BLaER1 (cell line): ENCODE results near the gene ACOX3.
"Not testable (repeated sequence)": the region's sequence is repeated elsewhere in the genome, so short reads cannot be mapped to it uniquely, and the experiment has no call there.

Experiments
- H3K27ac ChIP-seq: shearing (Covaris generic); formaldehyde crosslinking; 2 replicates; pipeline ENCODE4 v1.8.1; 2022
- H3K27me3 ChIP-seq: shearing (Covaris generic); formaldehyde crosslinking; 2 replicates; pipeline ENCODE4 v1.8.1; 2022
- H3K36me3 ChIP-seq: shearing (Covaris generic); formaldehyde crosslinking; 2 replicates; pipeline ENCODE4 v1.8.1; 2022
- H3K4me1 ChIP-seq: shearing (Covaris generic); formaldehyde crosslinking; 2 replicates; pipeline ENCODE4 v1.8.1; 2022
- H3K4me2 ChIP-seq: shearing (Covaris generic); formaldehyde crosslinking; 2 replicates; pipeline ENCODE4 v1.8.1; 2022
- H3K4me3 ChIP-seq: shearing (Covaris generic); formaldehyde crosslinking; 2 replicates; pipeline ENCODE4 v1.8.1; 2022
- H3K9ac ChIP-seq: shearing (Covaris generic); formaldehyde crosslinking; 2 replicates; pipeline ENCODE4 v1.8.1; 2022
- H3K9me3 ChIP-seq: shearing (Covaris generic); formaldehyde crosslinking; 2 replicates; pipeline ENCODE4 v1.8.1; 2022
- H4K20me1 ChIP-seq: shearing (Covaris generic); formaldehyde crosslinking; 2 replicates; pipeline ENCODE4 v1.8.1; 2022
- Cebpa-rat ChIP-seq: shearing (Covaris generic); IDR thresholded peaks from 2 replicates; pipeline ENCODE4 v1.8.1; 2022

ACOX3 gene

DNA sequence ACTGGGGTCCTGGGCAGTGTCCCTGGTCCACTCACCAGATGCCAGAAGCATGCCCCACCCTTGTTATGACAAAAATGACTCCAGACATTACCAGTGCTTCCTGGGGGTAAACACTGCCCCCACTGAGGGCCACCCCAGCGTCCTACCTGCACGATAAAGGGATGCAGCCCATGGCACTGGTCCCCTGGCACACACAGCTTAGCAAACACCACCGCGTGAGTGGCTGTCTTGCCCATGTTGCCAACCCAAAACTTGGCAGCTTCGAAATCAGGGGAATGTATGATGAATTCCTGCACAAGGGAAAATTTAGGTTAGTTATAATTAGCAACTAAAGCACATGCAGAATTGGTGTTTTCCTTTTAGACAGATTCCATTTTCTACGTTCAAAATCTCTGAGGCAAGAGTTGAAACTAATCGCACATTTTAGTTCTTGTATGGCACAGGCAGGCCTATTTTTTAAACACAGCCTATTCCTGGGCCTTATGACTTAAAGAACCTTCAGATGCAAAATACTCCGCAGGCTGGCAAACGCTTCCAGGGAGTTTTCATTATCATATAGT is 30.4 kb downstream of the ACOX3 start:
- H4K20me1 ChIP-seq, result peaks cover 17% of the 10 kb centered on the region
- peak overlapping the region; percentile 82 for H3K4me2 ChIP-seq
- H3K36me3 ChIP-seq, result peaks cover 44% of the 10 kb centered on the region
- H3K9ac ChIP-seq, result no peak overlapping the region
- H3K27me3 ChIP-seq, result no peaks in the 10 kb centered on the region
- no peak for TF ChIP-seq Cebpa-rat
- peaks cover 50% of the 10 kb centered on the region for H3K4me1 ChIP-seq
- no peak overlapping the region for H3K4me3 ChIP-seq
- H3K27ac ChIP-seq, result no peak overlapping the region
- peaks cover 16% of the 10 kb centered on the region for H3K9me3 ChIP-seq

DNA sequence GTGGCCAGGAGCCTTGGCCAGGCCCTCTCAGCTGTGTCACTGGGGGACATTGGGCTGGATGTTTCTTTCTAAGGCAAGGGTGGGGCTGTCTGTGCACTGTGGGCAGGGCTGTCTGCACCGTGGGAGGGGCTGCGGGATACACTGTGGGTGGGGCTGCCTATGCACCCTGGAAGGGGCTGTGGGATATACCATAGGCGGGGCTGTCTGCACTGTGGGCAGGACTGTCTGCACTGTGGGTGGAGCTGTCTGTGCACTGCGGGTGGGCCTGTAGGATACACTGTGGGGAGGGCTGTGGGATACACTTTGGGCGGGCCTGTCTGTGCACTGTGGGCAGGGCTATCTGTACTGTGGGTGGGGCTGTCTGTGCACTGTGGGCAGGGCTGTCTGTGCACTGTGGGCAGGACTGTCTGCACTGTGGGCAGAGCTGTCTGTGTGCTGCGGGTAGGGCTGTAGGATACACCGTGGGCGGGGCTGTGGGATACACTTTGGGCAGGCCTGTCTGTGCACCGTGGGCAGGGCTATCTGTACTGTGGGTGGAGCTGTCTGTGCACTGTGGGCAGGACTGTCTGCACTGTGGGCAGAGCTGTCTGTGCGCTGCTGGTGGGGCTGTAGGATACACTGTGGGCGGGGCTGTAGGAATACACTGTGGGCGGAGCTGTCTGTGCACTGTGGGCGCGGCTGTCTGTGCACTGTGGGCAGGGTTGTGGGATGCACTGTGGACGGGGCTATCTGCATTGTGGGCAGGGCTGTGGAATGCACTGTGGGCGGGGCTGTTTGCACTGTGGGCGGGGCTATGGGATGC is 31.1 kb downstream of the ACOX3 start:
- no peak overlapping the region for H3K27ac ChIP-seq
- H3K9me3 ChIP-seq, result peaks cover 16% of the 10 kb centered on the region
- no peak overlapping the region for H3K9ac ChIP-seq
- peaks cover 17% of the 10 kb centered on the region for H4K20me1 ChIP-seq
- H3K27me3 ChIP-seq, result no peaks in the 10 kb centered on the region
- H3K4me2 ChIP-seq, result peak overlapping the region; percentile 82
- H3K36me3 ChIP-seq, result peaks cover 42% of the 10 kb centered on the region
- peaks cover 57% of the 10 kb centered on the region for H3K4me1 ChIP-seq
- no peak overlapping the region for H3K4me3 ChIP-seq
- TF ChIP-seq Cebpa-rat, result no peak

DNA sequence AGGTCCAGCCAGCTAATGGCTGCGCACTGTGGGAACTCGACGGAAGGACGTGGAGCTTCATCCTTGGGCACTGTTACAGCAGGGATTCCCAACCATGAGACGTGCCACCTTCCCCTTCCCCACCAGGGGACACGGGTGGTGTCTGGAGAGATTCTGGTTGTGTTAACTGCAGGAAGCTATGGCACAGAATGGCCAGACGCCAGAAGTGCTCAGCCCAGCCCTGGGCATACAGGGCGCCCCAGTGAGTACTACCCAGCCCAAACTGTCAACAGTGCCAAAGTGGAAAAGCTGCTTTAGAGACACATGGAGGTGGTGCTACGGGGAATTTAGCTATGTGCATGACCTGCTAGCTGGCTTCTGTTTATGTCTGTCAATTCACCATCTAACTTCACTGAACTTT is 32.8 kb downstream of the ACOX3 start:
- Histone ChIP-seq H3K27me3 (no peaks in the 10 kb centered on the region), H3K36me3 (peaks cover 29% of the 10 kb centered on the region), H3K4me1 (peaks cover 69% of the 10 kb centered on the region), H3K9ac (no peak overlapping the region), H3K27ac (no peak overlapping the region), H4K20me1 (peaks cover 17% of the 10 kb centered on the region), H3K4me2 (no peak overlapping the region), H3K4me3 (no peak overlapping the region), H3K9me3 (peaks cover 16% of the 10 kb centered on the region)
- no peak for TF ChIP-seq Cebpa-rat

DNA sequence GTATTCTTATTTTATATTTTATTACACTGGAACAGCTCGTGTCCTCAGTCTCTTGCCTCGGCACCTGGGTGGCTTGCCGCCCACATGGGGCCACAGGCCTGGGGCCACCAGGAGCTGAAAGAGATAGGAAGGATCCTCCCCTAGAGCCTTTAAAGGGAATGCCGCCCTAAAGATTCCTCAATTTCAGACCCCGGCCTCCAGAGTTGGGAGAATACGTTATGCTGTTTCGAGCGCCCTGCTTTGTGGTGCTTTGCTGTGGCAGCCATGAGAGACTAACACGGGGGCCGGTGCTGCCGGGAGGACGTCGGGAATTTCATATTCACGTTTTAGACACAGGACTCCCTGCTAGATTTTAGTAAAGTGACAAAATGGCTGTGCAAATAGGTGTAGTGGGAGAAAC is 33.2 kb downstream of the ACOX3 start:
- peaks cover 69% of the 10 kb centered on the region for H3K4me1 ChIP-seq
- H3K9ac ChIP-seq, result no peak overlapping the region
- H3K4me3 ChIP-seq, result no peak overlapping the region
- H3K27me3 ChIP-seq, result no peaks in the 10 kb centered on the region
- no peak overlapping the region for H3K27ac ChIP-seq
- peaks cover 16% of the 10 kb centered on the region for H3K9me3 ChIP-seq
- H3K36me3 ChIP-seq, result peaks cover 29% of the 10 kb centered on the region
- peaks cover 17% of the 10 kb centered on the region for H4K20me1 ChIP-seq
- TF ChIP-seq Cebpa-rat, result no peak
- H3K4me2 ChIP-seq, result no peak overlapping the region

DNA sequence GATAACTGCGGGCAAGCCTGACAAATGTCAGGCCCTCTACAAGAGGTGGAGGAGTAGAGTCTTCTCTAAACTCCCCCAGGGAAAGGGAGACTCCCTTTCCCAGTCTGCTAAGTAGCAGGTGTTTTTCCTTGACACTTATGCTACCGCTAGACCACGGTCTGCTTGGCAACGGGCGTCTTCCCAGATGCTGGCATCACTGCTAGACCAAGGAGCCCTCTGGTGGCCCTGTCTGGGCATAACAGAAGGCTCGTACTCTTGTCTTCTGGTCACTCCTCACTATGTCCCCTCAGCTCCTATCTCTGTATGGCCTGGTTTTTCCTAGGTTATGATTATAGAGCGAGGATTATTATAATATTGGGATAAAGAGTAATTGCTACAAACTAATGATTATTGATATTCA is 33.6 kb downstream of the ACOX3 start:
- H3K4me3 ChIP-seq, H3K4me2 ChIP-seq, H3K9ac ChIP-seq, H3K27ac ChIP-seq, H3K27me3 ChIP-seq: not testable (repeated sequence)
- peaks cover 69% of the 10 kb centered on the region for H3K4me1 ChIP-seq
- H3K9me3 ChIP-seq, result peaks cover 16% of the 10 kb centered on the region
- H3K36me3 ChIP-seq, result peaks cover 29% of the 10 kb centered on the region
- peaks cover 17% of the 10 kb centered on the region for H4K20me1 ChIP-seq

DNA sequence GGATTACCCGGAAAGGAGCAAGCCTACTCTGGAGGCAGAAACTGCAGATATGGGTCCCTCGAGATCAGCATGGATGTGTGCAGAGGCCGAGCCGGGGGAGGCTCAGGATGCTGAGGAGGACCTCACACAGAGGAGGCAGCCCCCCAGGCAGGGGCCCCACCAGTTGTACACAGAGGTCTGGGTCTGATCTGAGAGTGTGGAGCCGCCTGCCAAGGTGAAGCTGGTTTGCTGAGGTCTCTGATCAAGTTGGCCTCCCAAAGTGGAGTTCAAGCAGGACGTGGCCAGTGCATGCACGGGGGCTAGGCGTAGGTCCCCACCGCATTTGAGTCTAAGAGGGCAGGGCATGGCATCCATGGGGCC is 35.0 kb downstream of the ACOX3 start:
- 0 out of 2 replicates have a peak overlapping the region, but pooled peaks have one; percentile 78 for H3K27ac ChIP-seq
- H3K4me2 ChIP-seq, result no peak overlapping the region
- H4K20me1 ChIP-seq, result peaks cover 16% of the 10 kb centered on the region
- no peaks in the 10 kb centered on the region for H3K27me3 ChIP-seq
- H3K9ac ChIP-seq, result no peak overlapping the region
- H3K4me1 ChIP-seq, result peaks cover 70% of the 10 kb centered on the region
- H3K4me3 ChIP-seq, result no peak overlapping the region
- H3K9me3 ChIP-seq, result peaks cover 16% of the 10 kb centered on the region
- TF ChIP-seq Cebpa-rat, result no peak
- peaks cover 29% of the 10 kb centered on the region for H3K36me3 ChIP-seq

DNA sequence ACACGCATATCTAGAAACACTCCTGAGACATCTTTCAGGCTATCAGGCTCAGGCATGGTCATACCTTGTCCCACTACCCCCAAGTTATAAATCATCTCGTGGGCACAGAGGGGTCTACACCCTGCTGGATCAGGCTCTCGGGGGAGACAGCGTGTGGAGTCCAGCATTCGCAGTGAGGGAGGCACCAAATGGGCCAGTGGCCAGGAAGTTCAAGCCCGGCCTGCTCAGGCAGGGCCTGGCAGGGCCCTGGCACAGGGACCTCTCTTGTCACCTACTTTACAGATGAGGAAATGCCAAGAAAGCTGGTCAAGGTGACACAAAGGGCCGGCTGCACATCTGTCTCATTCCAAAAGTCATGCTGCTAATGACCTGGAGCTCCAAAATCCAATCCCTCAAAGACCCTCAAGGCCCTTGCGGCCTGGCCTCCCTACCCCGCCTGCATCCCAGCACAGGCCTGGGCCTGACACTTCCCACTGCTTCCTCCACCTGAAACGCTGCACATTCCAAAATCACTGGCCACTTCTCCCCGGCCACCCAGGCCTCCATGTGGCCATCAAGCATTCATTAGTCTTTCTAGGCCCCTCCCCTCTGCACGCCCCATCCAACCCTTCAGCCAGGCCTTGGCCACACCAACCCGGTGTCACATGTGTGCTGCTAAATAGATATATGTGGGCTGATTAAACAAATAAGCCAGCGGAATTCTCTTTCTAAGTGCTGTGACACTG is 35.6 kb downstream of the ACOX3 start:
- Histone ChIP-seq H3K4me1 (peaks cover 70% of the 10 kb centered on the region), H3K4me2 (peak overlapping the region; percentile 83), H3K27ac (peak overlapping the region; percentile 78; the same call in 1 of the 2 replicates), H3K9me3 (peaks cover 16% of the 10 kb centered on the region), H3K36me3 (peaks cover 29% of the 10 kb centered on the region), H4K20me1 (peaks cover 11% of the 10 kb centered on the region), H3K27me3 (no peaks in the 10 kb centered on the region), H3K4me3 (no peak overlapping the region), H3K9ac (0 out of 2 replicates have a peak overlapping the region, but pooled peaks have one; percentile 23)
- TF ChIP-seq Cebpa-rat, result no peak

DNA sequence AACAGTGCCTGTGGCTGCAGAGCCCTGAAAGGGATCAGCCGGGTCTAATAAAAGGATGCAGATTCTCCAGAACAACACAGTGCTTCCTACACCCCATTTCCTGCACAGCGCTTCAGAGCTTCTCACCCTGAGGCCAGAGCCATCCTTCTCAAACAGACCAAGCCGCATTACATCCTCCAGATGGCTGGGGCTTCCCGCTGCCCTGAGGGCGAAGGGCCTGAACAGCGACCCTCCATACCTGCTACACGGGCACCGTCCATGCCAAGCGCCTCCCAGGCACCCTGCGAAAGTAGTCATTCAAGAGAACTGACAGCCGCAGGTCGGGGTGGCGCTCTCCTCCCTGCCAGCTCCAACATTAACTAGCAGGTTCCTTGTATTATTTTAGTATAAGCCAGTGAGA is 36.5 kb downstream of the ACOX3 start:
- Histone ChIP-seq H3K36me3 (peaks cover 37% of the 10 kb centered on the region), H4K20me1 (0 out of 2 replicates have a peak, but pooled peaks cover 1% of the 10 kb centered on the region), H3K27me3 (no peaks in the 10 kb centered on the region), H3K9me3 (peaks cover 16% of the 10 kb centered on the region), H3K4me3 (0 out of 2 replicates have a peak overlapping the region, but pooled peaks have one; percentile 10), H3K27ac (peak overlapping the region; percentile 78), H3K9ac (peak overlapping the region; percentile 23; the same call in 1 of the 2 replicates), H3K4me2 (peak overlapping the region; percentile 83), H3K4me1 (peaks cover 70% of the 10 kb centered on the region)
- no peak for TF ChIP-seq Cebpa-rat

DNA sequence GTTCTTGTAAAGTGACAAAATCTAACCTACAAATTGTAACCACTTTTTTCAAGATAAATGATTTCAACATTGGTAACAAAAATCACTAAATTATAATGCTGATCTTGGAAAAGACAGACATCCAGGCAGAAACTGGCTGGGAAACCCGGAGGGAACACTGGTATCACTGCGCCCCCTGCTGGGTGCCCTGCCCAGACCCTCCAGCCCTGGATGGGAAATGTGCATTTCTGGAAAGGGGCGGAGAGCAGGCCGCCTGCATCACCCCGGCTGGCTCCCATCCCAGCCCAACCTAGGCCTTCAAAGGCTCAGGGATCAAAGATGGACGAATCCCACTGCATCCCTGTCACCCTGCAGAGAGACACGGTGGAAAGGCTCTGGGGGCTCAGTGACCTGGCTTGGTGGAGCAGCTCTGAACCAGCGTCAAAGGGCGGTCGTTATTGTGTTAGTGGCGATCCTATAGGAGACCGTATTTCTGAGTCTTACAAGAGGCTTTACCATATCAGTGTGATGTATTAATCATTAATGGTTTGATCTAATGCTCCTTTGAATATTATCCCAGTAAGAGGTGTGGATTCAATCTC is 37.3 kb downstream of the ACOX3 start:
- Histone ChIP-seq H3K27me3 (no peaks in the 10 kb centered on the region), H3K9ac (peak overlapping the region; percentile 50; the same call in 1 of the 2 replicates), H4K20me1 (no peaks in the 10 kb centered on the region), H3K36me3 (peaks cover 40% of the 10 kb centered on the region), H3K4me1 (peaks cover 74% of the 10 kb centered on the region), H3K9me3 (peaks cover 16% of the 10 kb centered on the region), H3K27ac (peak overlapping the region; percentile 78), H3K4me2 (peak overlapping the region; percentile 83), H3K4me3 (peak overlapping the region; percentile 10; the same call in 1 of the 2 replicates)
- TF ChIP-seq Cebpa-rat, result no peak
